Right ventricle myocardium superior (tissue), 1 donor: ENCODE results near the gene SKA2. TPM values are rescaled to one million over a fixed set of nuclear protein-coding genes. Genes with fewer than 3 reads are reported as not detected.
"Not testable (repeated sequence)": the region's sequence is repeated elsewhere in the genome, so short reads cannot be mapped to it uniquely, and the experiment has no call there.

Experiments used
- ATAC-seq: fragments of 200-7000 bp; cut with Tn5 transposase; one replicate; pipeline ENCODE4 v1.9.1; 2020; ENCODE audit warnings: mild to moderate bottlenecking; ENCODE audit not compliant: poor library complexity
- DNase-seq: peaks from one replicate; pipeline ENCODE4 v3.0.0-alpha.2; 2020
- intact Hi-C: fragments of 100-400 bp; cut with DNase I; formaldehyde crosslinking; loops from one replicate; pipeline ENCODE4 v1.11.2; 2022
- total RNA-seq: library from RNA; stranded (reverse); fragmentation: NEBNext Ultra II Directional; extraction: Animal tissue kit (Norgen Biotek cat#: 25700); gene quantifications from one replicate; pipeline ENCODE4 v1.2.1, GENCODE V29; 2021
- donor health status: DM: no; HTN: yes; CAD: no; lungs with severe emphysema.

The SKA2 gene
- total RNA-seq, 1 donor from 2014 or later = 32.7 TPM

- intact Hi-C loops = loop anchor here (2.0 kb wide), 1 partner anchor 49 kb away; the partner anchor contains the start of gene TRIM37
- DNase-seq (peak; percentile 95), ATAC-seq (peak; percentile 95)
These were observed 622 bp upstream of the SKA2 start, which contains the start of gene PRR11 for GRCh38 chr17:59155439-59156177. Gene PRR11, plus strand, starts transcription at chr17:59155746. Its CDS starts 14,007 bp downstream, at chr17:59169753.

- DNase-seq = no peak
- ATAC-seq = peak; percentile 10
- intact Hi-C loops = loop anchor here (2.0 kb wide), 1 partner anchor 48 kb away; the partner anchor contains the start of gene TRIM37
These were observed 680 bp downstream of the SKA2 start for GRCh38 chr17:59154292-59154720.

GRCh38 chr17:59152925-59153324, 2.1 kb downstream of the SKA2 start:
- DNase-seq = no peak
- no peak for ATAC-seq
- intact Hi-C loops = no loop called here

- DNase-seq = no peak
- intact Hi-C loops = no loop called here
These were observed 3.4 kb downstream of the SKA2 start for GRCh38 chr17:59151591-59151990.

GRCh38 chr17:59151006-59151405, 4.0 kb downstream of the SKA2 start:
- intact Hi-C loops = no loop called here
- no peak for DNase-seq
- no peak for ATAC-seq

More at GRCh38 chr17:59151591-59151990, 3.4 kb downstream of the SKA2 start:
- ATAC-seq = no peak

GRCh38 chr17:59149841-59150511, 5.0 kb downstream of the SKA2 start:
- no peak for DNase-seq
- intact Hi-C loops = no loop called here
- no peak for ATAC-seq

- intact Hi-C loops = no loop called here
- DNase-seq = no peak
- ATAC-seq = no peak
These were observed 5.9 kb downstream of the SKA2 start for GRCh38 chr17:59149051-59149450.

- ATAC-seq = no peak
- intact Hi-C loops = no loop called here
- no peak for DNase-seq
These were observed 9.4 kb downstream of the SKA2 start for GRCh38 chr17:59145571-59146096.

- ATAC-seq = no peak
- intact Hi-C loops = no loop called here
- no peak for DNase-seq
These were observed 13.1 kb downstream of the SKA2 start for GRCh38 chr17:59141860-59142259.

- intact Hi-C loops = no loop called here
- DNase-seq (no peak), ATAC-seq (no peak)
These were observed 15.0 kb downstream of the SKA2 start for GRCh38 chr17:59139939-59140338.

- ATAC-seq, DNase-seq, intact Hi-C loops: not testable (repeated sequence)
These were observed 16.6 kb downstream of the SKA2 start for GRCh38 chr17:59138339-59138738.

GRCh38 chr17:59131131-59131530, 23.9 kb downstream of the SKA2 start:
- intact Hi-C loops = no loop called here
- DNase-seq = no peak
- no peak for ATAC-seq

GRCh38 chr17:59129814-59130213, 25.2 kb downstream of the SKA2 start:
- intact Hi-C loops = no loop called here
- ATAC-seq (no peak), DNase-seq (no peak)

GRCh38 chr17:59126809-59127417, 28.1 kb downstream of the SKA2 start:
- DNase-seq = no peak
- intact Hi-C loops = no loop called here
- ATAC-seq = no peak

GRCh38 chr17:59124665-59125064, 30.3 kb downstream of the SKA2 start:
- intact Hi-C loops = no loop called here
- DNase-seq = no peak
- ATAC-seq = no peak

GRCh38 chr17:59121901-59122480, 33.0 kb downstream of the SKA2 start:
- DNase-seq (no peak), ATAC-seq (no peak)
- intact Hi-C loops = no loop called here

GRCh38 chr17:59115474-59115873, 39.5 kb downstream of the SKA2 start:
- ATAC-seq = no peak
- DNase-seq = no peak
- intact Hi-C loops = no loop called here

GRCh38 chr17:59111539-59111938, 43.4 kb downstream of the SKA2 start:
- intact Hi-C loops = no loop called here
- DNase-seq (no peak), ATAC-seq (no peak)

- intact Hi-C loops = no loop called here
- DNase-seq = no peak
- ATAC-seq = no peak
These were observed 44.0 kb downstream of the SKA2 start for GRCh38 chr17:59110973-59111372.
